ACHN (cell line): ENCODE data around the gene AP1G1.
A peak's percentile ranks its signal among the peaks of the same experiment; 100 is the strongest.
"Not testable (repeated sequence)": the region's sequence is repeated elsewhere in the genome, so short reads cannot be mapped to it uniquely, and the experiment has no call there.

Experiments used
- DNase-seq: peaks from one replicate; pipeline ENCODE4 v3.0.0-alpha.2; 2015
- in situ Hi-C: cut with HindIII; loops from 2 replicates; pipeline ENCODE4 v1.10.0; 2017; ENCODE audit warnings: low sequenced_read_pairs, low pct_ligation_motif_present, low pct_unique_long_range_greater_than_20kb

The AP1G1 gene

GRCh38 chr16:71808593-71809459 lies at the start of gene AP1G1:
AP1G1 (minus strand) TSS chr16:71808834; CDS start chr16:71789479, 19,355 bp downstream.
- DNase-seq: peak; percentile 99
- in situ Hi-C loops: no loop called here

GRCh38 chr16:71855937-71856662 lies 47.5 kb upstream of the AP1G1 start:
- in situ Hi-C loops: no loop called here
- no peak for DNase-seq

- DNase-seq: peak; percentile 83
- in situ Hi-C loops: no loop called here
Measured at GRCh38 chr16:71854369-71854948, 45.8 kb upstream of the AP1G1 start.

- DNase-seq: no peak
- in situ Hi-C loops: no loop called here
Measured at GRCh38 chr16:71853413-71853812, 44.8 kb upstream of the AP1G1 start.

- DNase-seq: no peak
- in situ Hi-C loops: no loop called here
Measured at GRCh38 chr16:71852561-71852960, 43.9 kb upstream of the AP1G1 start.

- DNase-seq: no peak
- in situ Hi-C loops: no loop called here
Measured at GRCh38 chr16:71852158-71852557, 43.5 kb upstream of the AP1G1 start.

GRCh38 chr16:71851746-71852145 lies 43.1 kb upstream of the AP1G1 start:
- DNase-seq: no peak
- in situ Hi-C loops: no loop called here

GRCh38 chr16:71848622-71849021 lies 40.0 kb upstream of the AP1G1 start:
- in situ Hi-C loops: no loop called here
- DNase-seq: no peak

GRCh38 chr16:71847096-71847495 lies 38.5 kb upstream of the AP1G1 start:
- in situ Hi-C loops: no loop called here
- DNase-seq: no peak

GRCh38 chr16:71846431-71846830 lies 37.8 kb upstream of the AP1G1 start:
- in situ Hi-C loops: no loop called here
- DNase-seq: peak; percentile 37

- DNase-seq: peak; percentile 97
- in situ Hi-C loops: no loop called here
Measured at GRCh38 chr16:71845639-71846430, 37.2 kb upstream of the AP1G1 start, which contains the start of gene ATXN1L. ATXN1L (plus strand) TSS chr16:71845976; CDS start chr16:71849741, 3,765 bp downstream.

- DNase-seq: no peak
- in situ Hi-C loops: no loop called here
Measured at GRCh38 chr16:71843572-71843971, 34.9 kb upstream of the AP1G1 start.

GRCh38 chr16:71840052-71840451 lies 31.4 kb upstream of the AP1G1 start:
- in situ Hi-C loops: no loop called here
- no peak for DNase-seq

- in situ Hi-C loops: no loop called here
- DNase-seq: no peak
Measured at GRCh38 chr16:71837150-71837549, 28.5 kb upstream of the AP1G1 start.

- DNase-seq: no peak
- in situ Hi-C loops: no loop called here
Measured at GRCh38 chr16:71834291-71834690, 25.7 kb upstream of the AP1G1 start.

- DNase-seq, in situ Hi-C loops: not testable (repeated sequence)
Measured at GRCh38 chr16:71832112-71832511, 23.5 kb upstream of the AP1G1 start.

GRCh38 chr16:71831698-71832097 lies 23.1 kb upstream of the AP1G1 start:
- in situ Hi-C loops, DNase-seq: not testable (repeated sequence)

GRCh38 chr16:71830359-71830758 lies 21.7 kb upstream of the AP1G1 start:
- DNase-seq: no peak
- in situ Hi-C loops: no loop called here
